GM21619 (cell line): Measurements from ENCODE around the gene TTLL11.
"Not testable (repeated sequence)": the region's sequence is repeated elsewhere in the genome, so short reads cannot be mapped to it uniquely, and the experiment has no call there.

ENCODE experiments used
- ATAC-seq: cut with Tn5 transposase; IDR thresholded peaks from one replicate; pipeline ENCODE4 v1.9.1; 2021; ENCODE audit not compliant: unreplicated experiment

The TTLL11 gene

DNA sequence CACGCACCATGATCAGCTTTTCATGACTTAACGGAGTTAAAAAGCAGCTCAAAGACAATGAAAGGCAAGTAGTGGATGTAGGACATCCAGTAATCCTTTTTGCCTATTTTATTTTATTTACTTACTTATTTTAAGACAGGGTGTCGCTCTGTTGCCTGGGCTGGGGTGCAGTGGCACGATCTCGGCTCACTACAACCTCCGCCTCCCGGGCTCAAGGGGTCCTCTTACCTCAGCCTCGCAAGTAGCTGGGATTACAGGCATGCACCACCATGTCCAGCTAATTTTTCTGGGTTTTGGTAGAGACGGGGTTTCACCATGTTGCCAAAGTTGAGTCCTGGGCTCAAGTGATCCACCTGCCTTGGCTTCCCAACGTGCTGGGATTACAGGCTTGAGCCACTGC is 292.7 kb downstream of the TTLL11 start:
- ATAC-seq, result no peak

DNA sequence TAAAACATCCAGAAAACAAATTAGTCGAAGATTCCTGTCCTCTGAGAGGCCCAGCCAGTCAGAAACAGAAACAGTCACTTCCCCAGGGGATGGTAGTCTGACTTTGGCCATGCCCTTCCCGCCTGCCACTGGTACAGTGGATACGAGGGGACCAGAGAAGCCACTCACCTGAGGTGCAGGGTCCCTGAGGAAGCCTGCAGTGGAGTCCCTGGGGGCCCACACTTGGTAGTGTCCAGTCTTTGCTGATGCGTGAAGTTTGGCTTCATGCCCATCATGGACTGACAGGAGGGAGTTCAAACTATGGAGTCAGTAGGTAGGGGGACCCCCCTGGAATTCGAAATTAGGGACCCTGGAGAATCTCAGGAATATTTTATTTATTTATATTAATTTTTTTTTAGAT is 294.2 kb downstream of the TTLL11 start:
- ATAC-seq, result no peak

DNA sequence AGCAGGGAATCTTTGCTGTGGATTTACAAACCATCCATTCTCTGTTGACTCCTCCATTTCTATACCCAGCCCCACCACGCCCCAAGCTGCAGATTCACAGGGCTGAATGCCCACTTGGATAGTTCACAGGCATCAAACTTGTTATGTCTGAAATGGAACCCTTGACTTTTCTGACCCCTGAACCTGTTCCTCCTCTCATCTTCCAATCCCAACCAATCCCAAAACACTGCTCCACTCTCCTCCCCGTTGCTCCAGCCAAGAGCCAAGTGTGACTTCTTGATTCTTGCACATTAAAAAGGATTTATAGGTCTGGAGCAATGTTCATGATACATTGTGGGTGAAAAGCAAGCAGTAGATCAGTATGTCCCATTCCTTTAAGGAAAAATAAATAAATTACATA is 296.0 kb downstream of the TTLL11 start:
- ATAC-seq, result no peak

DNA sequence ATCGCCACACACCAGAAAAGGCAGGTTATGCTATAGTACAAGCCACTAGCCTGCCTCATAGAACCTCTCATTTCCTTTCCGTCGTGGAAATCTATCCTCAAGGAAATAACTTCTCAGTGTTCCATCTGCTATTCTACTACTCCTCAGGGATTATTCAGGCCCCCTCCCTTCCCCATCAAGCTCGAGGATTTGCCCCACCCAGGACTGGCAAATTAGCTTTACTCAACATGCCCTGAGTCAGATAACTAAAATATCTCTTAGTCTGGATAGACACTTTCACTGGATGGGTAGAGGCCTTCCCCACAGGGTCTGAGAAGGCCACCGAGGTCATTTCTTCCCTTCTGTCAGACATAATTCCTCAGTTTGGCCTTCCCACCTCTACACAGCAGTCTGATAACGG is 298.8 kb downstream of the TTLL11 start:
- ATAC-seq, result not testable (repeated sequence)

DNA sequence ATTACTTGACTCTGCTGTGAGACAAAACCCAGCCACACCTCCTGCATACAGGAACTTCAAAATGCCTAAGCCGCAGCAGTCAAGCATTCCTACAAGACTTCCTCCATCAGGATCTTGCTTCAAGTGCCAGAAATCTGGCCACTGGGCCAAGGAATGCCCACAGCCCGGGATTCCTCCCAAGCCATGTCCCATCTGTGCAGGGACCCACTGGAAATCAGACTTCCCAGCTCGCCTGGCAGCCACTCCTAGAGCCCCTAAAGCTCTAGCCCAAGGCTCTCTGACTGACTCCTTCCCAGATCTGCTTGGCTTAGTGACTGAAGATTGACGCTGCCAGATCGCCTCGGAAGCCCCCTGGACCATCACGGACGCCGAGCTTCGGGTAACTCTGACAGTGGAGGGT is 300.6 kb downstream of the TTLL11 start:
- not testable (repeated sequence) for ATAC-seq

DNA sequence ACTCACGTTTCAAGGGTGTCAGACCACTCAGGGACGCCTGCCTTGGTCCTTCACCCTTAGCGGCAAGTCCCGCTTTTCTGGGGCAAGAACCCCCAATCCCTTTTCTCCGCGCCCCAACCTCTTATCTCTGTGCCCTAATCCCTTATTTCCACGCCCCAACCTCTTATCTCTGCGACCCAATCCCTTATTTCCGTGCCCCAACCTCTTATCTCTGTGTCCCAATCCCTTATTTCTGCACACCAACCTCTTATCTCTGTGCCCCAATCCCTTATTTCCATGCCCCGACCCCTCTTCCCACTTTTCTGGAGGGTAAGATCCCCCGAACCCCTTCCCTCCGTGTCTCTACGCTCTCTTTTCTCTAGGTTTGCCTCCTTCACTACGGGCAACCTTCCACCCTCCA is 302.3 kb downstream of the TTLL11 start:
- no peak for ATAC-seq

DNA sequence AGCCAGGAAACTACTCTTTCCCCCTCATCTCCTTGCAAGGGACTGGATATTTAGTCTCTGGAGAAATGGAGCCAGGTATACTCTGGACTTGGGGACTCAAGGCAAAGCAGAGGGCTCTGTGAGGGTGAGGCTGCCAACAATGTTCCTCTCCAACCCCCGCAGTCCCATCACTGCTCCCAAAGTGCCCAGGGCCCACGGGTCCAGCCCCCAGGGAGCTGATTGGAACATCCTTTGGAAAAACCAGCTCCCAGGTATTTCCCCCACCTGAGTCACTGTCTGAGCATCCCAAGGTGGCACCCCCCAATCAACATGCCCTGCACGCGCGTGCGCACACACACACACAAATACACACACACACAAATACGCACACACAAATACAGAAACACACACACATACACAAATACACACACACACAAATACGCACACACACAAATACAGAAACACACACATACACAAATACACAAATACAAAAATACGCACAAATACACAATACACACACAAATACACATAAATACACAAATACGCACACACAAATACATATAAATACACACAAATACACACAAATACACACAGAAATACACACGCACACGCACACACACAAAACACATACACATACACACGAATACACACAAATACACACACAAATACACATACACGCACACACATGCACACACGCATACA is 304.3 kb downstream of the TTLL11 start:
- no peak for ATAC-seq

DNA sequence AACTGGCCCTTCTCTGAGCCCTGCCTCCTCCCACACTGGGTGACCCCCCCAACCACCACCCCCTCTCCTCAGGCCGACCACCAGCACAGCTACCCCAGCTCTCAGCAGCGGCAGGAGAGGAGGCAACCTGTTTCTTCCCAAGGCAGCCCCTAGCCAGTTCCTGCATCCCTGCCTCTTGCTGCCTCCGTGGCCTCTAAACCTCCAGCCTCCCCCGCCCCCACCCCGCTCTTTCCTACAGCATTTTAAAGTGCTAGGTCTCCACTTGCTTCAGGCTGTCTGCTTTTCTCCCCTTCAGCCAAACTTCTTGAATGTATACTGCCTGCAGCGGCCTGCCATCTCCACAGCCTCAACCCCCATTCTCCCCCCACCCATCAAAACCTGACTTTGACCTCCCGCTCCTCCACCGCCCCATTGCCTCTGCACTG is 306.1 kb downstream of the TTLL11 start:
- no peak for ATAC-seq

DNA sequence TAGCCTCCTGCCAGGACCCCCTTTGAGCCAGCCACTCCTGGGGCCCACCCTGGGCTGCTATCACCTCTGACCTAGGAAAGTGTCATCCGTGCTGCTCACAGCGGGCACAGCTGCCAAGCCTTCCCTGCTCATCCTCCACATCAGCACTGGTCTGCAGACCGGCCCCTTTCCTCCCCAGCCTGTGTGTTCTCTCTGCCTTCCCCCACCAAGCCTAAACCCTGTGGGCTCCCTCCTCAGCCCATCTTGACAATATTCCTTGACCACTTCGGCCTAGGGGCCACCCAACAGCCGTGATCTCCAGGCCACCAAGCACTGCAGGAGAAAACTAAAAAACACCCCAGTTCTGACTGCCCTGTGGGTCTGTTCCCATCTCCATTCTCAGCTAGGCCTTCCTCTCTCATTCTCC is 306.6 kb downstream of the TTLL11 start:
- ATAC-seq, result no peak

DNA sequence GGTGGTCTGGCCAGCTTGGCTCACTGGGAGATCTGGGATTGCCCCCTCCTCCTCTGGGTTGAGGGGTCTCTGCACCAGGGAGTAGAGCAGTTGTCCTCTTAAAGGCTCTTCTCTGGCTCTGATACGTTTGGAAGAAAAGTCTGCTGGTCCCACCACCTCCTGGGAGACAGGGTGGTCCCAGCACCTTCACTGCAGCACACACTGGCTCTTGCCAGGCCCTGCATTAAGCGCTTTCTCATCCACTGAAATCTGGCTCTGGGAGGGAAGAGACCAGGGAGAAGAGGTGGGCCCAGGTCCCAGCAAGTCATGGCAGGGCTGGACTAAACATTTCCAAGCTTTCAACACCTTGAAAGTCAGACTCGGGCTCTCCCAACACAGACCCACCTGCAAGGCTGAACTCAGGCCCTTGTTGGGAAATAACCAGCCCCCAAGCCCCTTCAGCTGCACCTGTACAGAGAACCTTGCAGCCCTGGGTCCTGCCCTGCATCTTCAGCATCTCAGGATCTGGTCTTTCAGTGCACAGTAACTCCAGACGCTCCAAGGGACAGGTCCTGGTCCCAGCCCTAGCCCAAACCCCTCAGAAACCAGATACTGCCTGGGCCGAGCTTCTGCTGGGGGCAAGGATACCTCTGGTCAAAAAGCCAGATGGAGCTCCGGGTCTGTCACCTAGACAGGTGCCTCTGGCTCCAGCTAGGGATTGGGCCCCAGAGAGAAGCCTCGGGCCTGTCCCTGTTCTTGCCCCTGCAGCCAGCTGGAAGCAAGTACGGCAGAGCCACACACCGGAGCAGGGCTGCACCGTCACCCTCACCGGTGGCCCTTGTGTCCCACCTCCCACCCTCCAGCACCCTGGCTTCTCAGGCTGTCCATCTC is 307.2 kb downstream of the TTLL11 start:
- no peak for ATAC-seq

DNA sequence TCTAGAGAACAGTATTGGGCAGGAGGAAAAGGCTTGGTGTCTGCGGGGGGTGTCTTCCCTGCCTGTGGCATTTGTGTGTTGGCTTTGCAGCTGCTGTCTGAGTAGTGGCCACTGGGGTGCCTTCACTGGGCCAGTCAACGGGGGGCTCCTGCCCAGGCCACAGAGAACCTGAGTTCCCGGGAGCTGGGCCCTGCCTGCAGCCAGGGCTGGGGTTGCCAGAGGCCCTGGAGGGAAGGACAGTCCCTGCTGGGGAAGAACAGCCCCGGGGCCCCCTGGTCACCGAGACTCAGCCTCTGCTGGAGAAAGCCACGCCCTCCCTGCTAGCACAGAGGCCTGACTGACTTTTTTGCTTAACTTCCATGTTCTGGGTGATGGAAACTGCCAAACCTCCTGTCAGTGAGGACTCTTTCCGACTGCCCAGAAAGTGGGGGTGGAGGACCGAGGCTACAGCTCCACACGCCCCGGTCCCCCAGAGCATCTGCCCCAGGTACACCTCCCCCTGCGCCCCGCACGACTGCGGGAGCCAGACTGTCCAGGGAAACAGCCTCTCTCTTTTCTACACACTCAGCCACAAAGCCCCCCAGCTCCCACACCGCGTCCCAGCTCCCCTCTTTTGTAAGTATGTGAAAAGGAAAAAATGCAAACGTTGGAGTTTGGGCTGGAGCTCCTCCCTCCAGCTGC is 308.2 kb downstream of the TTLL11 start:
- no peak for ATAC-seq

DNA sequence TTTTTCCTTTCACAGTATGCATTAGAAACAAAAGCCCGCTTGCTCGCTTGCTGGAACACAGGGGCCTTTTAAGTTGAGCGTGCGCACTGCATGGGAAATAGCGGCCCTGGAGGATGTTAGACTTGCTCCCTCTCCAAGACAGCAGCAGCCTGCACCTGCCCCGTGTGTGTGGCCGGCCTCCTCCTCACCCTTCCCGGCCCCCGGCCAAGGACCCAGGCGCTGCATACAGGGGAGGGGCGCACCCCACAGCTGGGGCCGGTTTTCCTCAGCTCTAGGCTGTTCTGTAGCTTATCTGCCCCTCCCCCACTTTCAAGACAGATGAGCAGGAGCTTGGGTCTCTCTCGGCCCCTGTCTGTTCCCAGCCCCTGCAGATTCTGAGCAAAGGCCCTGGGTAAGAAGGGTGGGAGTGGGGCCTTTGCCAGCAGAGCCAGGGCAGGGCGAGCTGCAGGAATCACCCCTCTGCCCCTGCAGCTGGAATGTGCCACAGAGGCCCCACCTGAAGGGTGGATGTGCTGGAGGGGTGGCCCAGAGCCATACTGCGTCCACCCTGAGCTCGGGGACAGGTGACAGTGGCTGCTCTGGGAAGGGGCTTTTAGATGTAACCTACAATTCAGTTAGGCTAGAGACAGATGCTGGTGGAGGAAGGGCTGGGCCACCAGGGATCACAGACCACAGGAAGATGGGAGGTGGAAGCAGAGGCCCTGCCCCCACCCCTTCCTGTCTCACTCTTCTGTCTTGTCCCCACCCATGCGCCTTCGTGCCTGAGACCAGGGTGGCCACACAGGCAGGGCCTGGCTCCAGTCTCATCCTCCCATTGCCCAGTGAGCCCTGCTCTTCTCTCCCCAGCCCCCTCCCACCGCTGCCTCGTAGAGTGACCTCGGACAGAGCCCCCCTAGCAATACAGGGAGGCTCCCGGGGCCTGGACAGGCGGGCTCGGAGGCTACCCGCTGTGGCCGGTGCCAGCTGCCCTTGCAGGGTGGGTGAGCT is 309.3 kb downstream of the TTLL11 start:
- ATAC-seq, result no peak

DNA sequence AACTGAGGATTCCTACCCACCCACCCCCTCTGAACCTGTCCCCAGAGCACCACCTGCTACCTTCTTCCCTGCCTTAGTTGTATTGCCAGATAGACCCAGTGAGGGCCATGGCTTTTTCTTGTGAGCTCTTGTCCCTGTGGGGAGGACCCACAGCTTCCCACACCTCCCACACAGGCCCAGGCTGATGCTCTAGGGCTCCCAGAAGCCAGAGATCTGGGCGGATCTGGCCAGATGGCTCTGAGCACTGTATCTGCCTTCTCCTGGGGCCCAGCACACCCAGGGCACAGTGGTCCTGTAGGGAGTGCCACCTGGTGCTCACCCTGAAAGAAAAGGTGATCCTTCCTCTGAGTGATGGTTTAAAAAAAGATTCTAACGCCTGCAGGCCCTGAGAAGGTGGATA is 310.0 kb downstream of the TTLL11 start:
- ATAC-seq, result no peak

DNA sequence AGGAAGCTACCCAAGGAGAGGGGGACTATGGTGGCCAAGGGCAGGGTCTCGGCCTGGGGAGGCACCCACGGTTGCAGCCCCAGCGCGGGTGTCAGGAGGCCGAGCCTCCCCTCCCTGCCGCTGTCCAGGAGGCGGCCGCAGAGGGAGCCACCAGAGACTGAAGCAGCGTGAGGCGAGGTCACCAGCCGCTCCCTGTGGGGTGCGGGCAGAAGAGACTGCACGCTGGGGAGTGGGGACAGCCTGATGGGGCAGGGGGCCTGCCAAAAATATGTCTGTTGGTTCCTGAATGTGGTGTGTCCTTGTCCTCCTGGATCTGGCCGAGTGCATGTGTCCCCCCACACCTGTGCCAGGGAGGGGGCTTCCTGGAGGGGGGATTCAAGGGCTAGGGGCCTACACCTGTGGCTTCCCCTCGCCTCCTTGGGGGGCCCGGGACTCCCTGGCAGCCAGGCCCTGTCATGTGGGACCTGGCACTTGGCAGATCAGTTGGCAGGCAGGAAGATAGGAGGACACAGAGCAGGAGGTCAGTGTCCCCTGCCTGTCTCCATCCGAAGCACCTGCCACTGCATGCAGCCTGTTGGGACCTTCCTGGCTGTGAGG is 310.5 kb downstream of the TTLL11 start:
- no peak for ATAC-seq

DNA sequence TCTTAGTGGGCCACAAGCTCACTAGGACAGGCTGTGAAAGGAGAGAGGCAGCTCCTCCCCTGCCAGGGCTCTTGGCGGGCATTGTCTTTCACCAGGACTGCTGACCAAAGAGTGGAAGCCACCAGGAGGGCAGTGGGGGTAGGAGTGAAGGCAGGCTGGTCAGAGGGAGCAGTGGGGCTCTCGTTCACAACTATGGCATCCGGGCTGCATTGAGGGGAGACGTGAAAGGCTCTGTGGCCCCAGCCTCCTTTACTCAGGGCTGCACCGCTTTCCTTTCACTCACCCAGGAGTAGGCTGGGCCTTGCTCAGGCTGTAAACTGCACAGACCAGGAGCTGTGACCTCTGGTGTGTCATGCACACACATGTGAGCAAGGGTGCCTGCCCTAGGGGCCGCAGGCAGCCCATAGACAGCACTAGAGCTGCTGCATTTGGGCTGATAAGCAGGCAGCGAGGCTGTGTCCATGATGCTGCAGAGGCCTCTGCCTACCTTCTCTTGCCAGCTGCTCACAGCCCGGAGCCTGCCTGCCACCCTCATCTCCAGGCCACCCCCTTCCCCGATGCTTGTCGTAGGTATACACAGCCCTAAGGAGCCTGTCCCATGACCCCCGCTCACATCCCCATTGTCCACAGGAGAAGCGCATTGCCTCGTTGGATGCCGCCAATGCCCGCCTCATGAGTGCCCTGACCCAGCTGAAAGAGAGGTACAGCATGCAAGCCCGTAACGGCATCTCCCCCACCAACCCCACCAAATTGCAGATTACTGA is 311.2 kb downstream of the TTLL11 start:
- ATAC-seq, result no peak

DNA sequence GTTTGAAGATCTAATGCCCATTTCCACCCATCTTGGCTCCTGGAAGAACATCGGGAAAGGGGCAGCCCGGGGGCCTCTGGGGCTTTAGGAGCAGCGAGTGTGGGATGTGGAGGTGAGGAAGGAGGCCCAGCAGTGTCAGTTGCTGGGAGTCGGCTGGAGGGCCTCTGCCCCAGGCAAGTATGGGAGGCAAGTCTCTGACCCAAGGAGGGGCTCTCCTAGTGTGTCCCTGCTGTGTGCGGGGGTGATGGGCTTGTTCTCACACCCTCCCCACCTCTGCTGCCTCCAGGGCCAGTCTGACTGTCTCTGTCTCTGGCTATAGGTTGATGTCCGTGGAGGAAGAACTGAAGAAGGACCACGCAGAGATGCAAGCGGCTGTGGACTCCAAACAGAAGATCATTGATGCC is 312.0 kb downstream of the TTLL11 start:
- no peak for ATAC-seq

DNA sequence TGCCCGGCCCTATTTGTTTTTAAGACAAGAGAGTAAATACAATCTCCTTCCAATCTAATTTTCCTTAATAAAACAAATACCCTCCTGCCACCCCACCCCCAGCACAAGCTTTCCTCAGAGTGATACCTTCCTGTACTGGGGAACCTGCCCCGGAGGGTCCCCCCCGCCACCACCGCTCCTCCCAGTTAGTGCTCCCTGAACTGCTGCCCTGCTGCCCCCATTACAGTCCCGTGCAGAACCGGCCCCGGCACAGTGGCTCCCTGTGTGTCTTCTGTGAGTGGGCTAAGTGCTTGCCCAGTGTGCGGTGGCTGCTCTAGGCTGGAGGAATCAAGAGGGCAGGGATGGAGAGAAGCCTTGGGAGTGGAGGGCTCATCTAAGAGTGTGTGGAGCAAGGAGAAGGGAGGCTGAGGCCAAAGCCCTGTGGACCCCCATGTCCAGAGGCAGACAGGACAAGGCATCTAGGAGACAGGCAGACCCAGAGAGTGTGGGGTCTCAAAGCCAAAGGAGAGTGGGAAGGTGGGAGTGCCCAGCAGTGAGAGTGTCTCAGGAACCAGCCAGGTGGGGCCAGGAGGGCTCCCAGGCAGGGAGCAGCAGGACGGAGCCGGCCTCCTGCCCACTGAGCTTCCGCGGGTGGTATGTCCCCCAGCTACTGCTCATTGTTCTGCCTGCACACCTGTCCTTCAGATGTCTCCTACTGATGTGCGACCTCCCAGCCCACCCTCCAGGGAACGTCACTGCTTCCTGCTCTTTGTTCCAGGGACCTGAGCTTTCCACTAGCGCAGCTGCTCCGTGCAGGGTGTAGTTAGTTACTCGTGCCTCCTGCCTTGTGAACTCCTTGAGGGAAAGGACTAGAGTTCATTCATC is 312.7 kb downstream of the TTLL11 start:
- ATAC-seq, result no peak

DNA sequence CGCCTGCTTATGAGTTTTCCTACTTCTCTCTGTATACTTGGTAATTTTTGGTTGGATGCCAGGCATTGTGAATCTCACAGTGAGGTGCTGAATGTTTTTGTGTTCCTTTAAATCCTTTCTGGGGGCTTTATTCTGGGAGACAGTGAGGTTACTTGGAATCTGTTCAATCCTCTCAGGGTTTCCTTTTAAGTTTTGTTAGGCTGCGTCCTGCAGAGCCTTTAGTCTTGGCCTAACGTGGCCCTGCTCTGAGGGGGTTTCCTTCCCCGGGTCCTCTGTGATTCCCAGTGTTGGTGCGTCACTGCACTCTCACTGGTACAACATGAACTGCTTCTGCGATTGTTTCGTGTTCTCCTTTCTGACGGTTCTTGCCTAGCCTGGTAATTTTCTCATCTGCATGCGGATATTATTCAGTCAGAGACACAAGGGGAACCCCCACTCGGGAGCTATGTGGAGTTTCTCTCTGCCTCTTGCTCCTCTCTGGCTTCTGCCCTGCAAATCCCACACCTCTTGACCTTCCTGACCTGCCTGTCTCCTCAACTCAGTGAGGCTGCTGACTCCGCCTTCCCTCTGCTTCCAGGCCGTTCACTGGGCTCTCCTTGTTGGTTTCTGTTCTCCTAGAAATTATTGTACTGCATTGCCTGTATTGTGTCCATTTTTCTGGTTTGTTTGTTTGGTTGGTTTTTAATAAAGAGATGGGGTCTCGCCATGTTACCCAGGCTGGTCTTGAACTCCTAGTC is 313.6 kb downstream of the TTLL11 start:
- no peak for ATAC-seq
